ENCODE results near the gene ZNF783. TPM values are rescaled to one million over a fixed set of nuclear protein-coding genes. Genes with fewer than 3 reads are reported as not detected.
"Not testable (repeated sequence)": the region's sequence is repeated elsewhere in the genome, so short reads cannot be mapped to it uniquely, and the experiment has no call there.

The ZNF783 gene
- total RNA-seq, 1 experiment from 2014 or later = 3.7 TPM

- DNase-seq (ENCODE audit: low spot score) = no peak
These were observed 67.9 kb downstream of the ZNF783 start for GRCh38 chr7:149329766-149330334.

- DNase-seq (ENCODE audit: low spot score) = no peak
These were observed 69.0 kb downstream of the ZNF783 start for GRCh38 chr7:149330914-149331567.

- DNase-seq (ENCODE audit: low spot score) = not testable (repeated sequence)
These were observed 70.8 kb downstream of the ZNF783 start for GRCh38 chr7:149332602-149333320.

- no peak for DNase-seq (ENCODE audit: low spot score)
These were observed 71.3 kb downstream of the ZNF783 start for GRCh38 chr7:149333321-149333717.

GRCh38 chr7:149334219-149334618 is 72.2 kb downstream of the ZNF783 start:
- no peak for DNase-seq (ENCODE audit: low spot score)

Other genes starting within 250 kb of the ZNF783 start
- 228 and 275 TPM in 2 replicates for gene PDIA4, start 233.7 kb upstream of the ZNF783 start, total RNA-seq (2014; rRNA removed; shearing (Covaris generic))
- 3.4 and 5.8 TPM in 2 replicates for gene ZNF786, start 171.5 kb upstream of the ZNF783 start, total RNA-seq (2014; rRNA removed; shearing (Covaris generic))
- 1.9 and 2.7 TPM in 2 replicates for gene ZNF425, start 135.9 kb upstream of the ZNF783 start, total RNA-seq (2014; rRNA removed; shearing (Covaris generic))
- 7.3 and 9.2 TPM in 2 replicates for gene ZNF398, start 114.7 kb upstream of the ZNF783 start, total RNA-seq (2014; rRNA removed; shearing (Covaris generic))
- 18.0 and 19.1 TPM in 2 replicates for gene ZNF282, start 66.7 kb upstream of the ZNF783 start, total RNA-seq (2014; rRNA removed; shearing (Covaris generic))
- gene ZNF212, start 22.5 kb upstream of the ZNF783 start, total RNA-seq (2014; rRNA removed; shearing (Covaris generic)) = 2.7 and 4.0 TPM in 2 replicates
- 9.7 and 12.7 TPM in 2 replicates for gene ZNF777, start 198.9 kb downstream of the ZNF783 start, total RNA-seq (2014; rRNA removed; shearing (Covaris generic))
- gene ZNF746, start 235.6 kb downstream of the ZNF783 start, total RNA-seq (2014; rRNA removed; shearing (Covaris generic)) = 17.3 and 20.9 TPM in 2 replicates

All from A172 (cell line).